Endothelial cell of umbilical vein (primary cell): ENCODE measurements around the gene DGUOK. TPM values are rescaled to one million over a fixed set of nuclear protein-coding genes. Genes with fewer than 3 reads are reported as not detected.

Source experiments
- BruUV-seq: library from RNA; stranded (reverse); fragments of 400-500 nt; replicated peaks from 2 replicates; lab custom pipeline; 2021; lab: Mats Ljungman, UMichigan
- CTCF ChIA-PET: fragments of 300-600, 350-600 bp; sonication (Branson Sonifier 250); formaldehyde crosslinking; loops from one replicate; lab custom pipeline; 2021; ENCODE audit warnings: antibody characterized with exemption, inconsistent platforms; lab: Charles Lee
- POLR2A ChIA-PET: fragments of 300-600, 350-600 bp; sonication (Branson Sonifier 250); formaldehyde crosslinking; loops from one replicate; lab custom pipeline; 2021; ENCODE audit warnings: antibody characterized with exemption, inconsistent platforms; lab: Charles Lee
- DNase-seq: peaks from one replicate; pipeline ENCODE4 v3.0.0-alpha.2; 2011; ENCODE audit warnings: low read depth, low spot score
- FAIRE-seq: peaks from 2 replicates; lab custom pipeline; 2011; peaks lifted over from hg19 to GRCh38; lab: Jason Lieb, UNC
- H2AFZ ChIP-seq: 2 replicates; pipeline ENCODE4 v1.6.0; 2012; ENCODE audit warnings: low read depth, low read length, control low read depth, inconsistent platforms
- H3K27ac ChIP-seq: 2 replicates; pipeline ENCODE4 v1.5.1; 2011; ENCODE audit warnings: low read depth, mild to moderate bottlenecking, control low read depth, low read length, moderate library complexity; ENCODE audit not compliant: insufficient read depth
- H3K27me3 ChIP-seq, 2 experiments: 2 replicates each; pipeline versions ENCODE4 v1.6.0 to v1.6.1; 2011; ENCODE audit warnings: low read length in 2 of 2, mixed read lengths in 1 of 2; ENCODE audit not compliant: control insufficient read depth in 2 of 2, insufficient read depth in 2 of 2
- H3K36me3 ChIP-seq, 2 experiments: 2 replicates in 1 of 2; 3 replicates in 1 of 2; pipeline ENCODE4 v1.5.1; 2011; ENCODE audit warnings: low read length in 2 of 2, mild to moderate bottlenecking in 1 of 2, moderate library complexity in 1 of 2; ENCODE audit not compliant: control insufficient read depth in 2 of 2, insufficient read depth in 2 of 2; ENCODE audit errors: extremely low read depth in 1 of 2
- H3K4me1 ChIP-seq: 3 replicates; pipeline ENCODE4 v1.5.1; 2011; ENCODE audit warnings: mild to moderate bottlenecking, low read length; ENCODE audit not compliant: control insufficient read depth, insufficient read depth; ENCODE audit errors: extremely low read depth
- H3K4me2 ChIP-seq: 2 replicates; pipeline ENCODE4 v1.6.1; 2011; ENCODE audit warnings: low read length, control low read depth, mixed read lengths; ENCODE audit not compliant: insufficient read depth
- H3K4me3 ChIP-seq, 3 experiments: fragments of 200-600 bp in 1 of 3; sonication (generic), shearing (Covaris generic) in 1 of 3; replicated peaks in 1 of 3; 2 replicates each; pipeline ENCODE4 v1.5.1; 2011 to 2016; ENCODE audit warnings: control low read depth in 3 of 3, low read length in 3 of 3, mild to moderate bottlenecking in 2 of 3, inconsistent platforms in 1 of 3, low read depth in 1 of 3, moderate library complexity in 1 of 3; ENCODE audit not compliant: insufficient read depth in 1 of 3
- H3K79me2 ChIP-seq: 2 replicates; pipeline ENCODE4 v1.6.0; 2012; ENCODE audit warnings: low read length, inconsistent platforms; ENCODE audit not compliant: control insufficient read depth, insufficient read depth
- H3K9ac ChIP-seq: replicated peaks from 2 replicates; pipeline ENCODE3; 2011; ENCODE audit warnings: low read length, control low read depth; ENCODE audit not compliant: insufficient read depth; ENCODE audit errors: extremely low read depth
- H3K9me1 ChIP-seq: replicated peaks from 3 replicates; pipeline ENCODE4 v1.6.0; 2011; ENCODE audit warnings: mild to moderate bottlenecking, low read length; ENCODE audit not compliant: control insufficient read depth, insufficient read depth; ENCODE audit errors: extremely low read depth
- H3K9me3 ChIP-seq: replicated peaks from 2 replicates; pipeline ENCODE4 v1.5.1; 2012; ENCODE audit warnings: low read length, inconsistent platforms; ENCODE audit not compliant: control insufficient read depth, insufficient read depth
- H4K20me1 ChIP-seq: replicated peaks from 2 replicates; pipeline ENCODE3; 2011; ENCODE audit warnings: mild to moderate bottlenecking, low read length; ENCODE audit not compliant: control insufficient read depth, insufficient read depth; ENCODE audit errors: extremely low read depth
- CTCF ChIP-seq, 2 donors: IDR thresholded peaks; 1 replicate in 1 of 2; 2 replicates in 1 of 2; pipeline ENCODE4 v1.5.1; 2011; ENCODE audit warnings: low read length in 2 of 2, mild to moderate bottlenecking in 2 of 2, moderate library complexity in 2 of 2, control low read depth in 1 of 2, inconsistent platforms in 1 of 2, low read depth in 1 of 2; ENCODE audit not compliant: insufficient read depth in 1 of 2; ENCODE audit errors: extremely low read depth in 1 of 2
- EZH2 ChIP-seq: IDR thresholded peaks from 2 replicates; pipeline ENCODE4 v1.6.1; 2012; ENCODE audit warnings: borderline replicate concordance, low read depth, mild to moderate bottlenecking, moderate library complexity, low read length, inconsistent platforms; ENCODE audit not compliant: severe bottlenecking
- FOS ChIP-seq: IDR thresholded peaks from 2 replicates; pipeline ENCODE4 v1.6.1; 2011; ENCODE audit warnings: mild to moderate bottlenecking, low read length, moderate library complexity, borderline replicate concordance; ENCODE audit not compliant: insufficient read depth
- GATA2 ChIP-seq: IDR thresholded peaks from 2 replicates; pipeline ENCODE4 v1.7.0; 2011; ENCODE audit warnings: low read depth, mild to moderate bottlenecking, moderate library complexity, mixed read lengths, low read length; ENCODE audit not compliant: insufficient read length, insufficient read depth
- JUN ChIP-seq: IDR thresholded peaks from 2 replicates; pipeline ENCODE4 v1.6.1; 2011; ENCODE audit warnings: borderline replicate concordance, low read depth; ENCODE audit not compliant: insufficient read length, insufficient read depth
- MAX ChIP-seq: IDR thresholded peaks from 2 replicates; pipeline ENCODE4 v1.6.1; 2011; ENCODE audit not compliant: insufficient read depth, insufficient read length
- MYC ChIP-seq: IDR thresholded peaks from one replicate; pipeline ENCODE4 v1.6.1; 2011; ENCODE audit warnings: mild to moderate bottlenecking, low read depth, low read length
- POLR2A ChIP-seq: IDR thresholded peaks from 2 replicates; pipeline ENCODE4 v1.6.1; 2012; ENCODE audit warnings: low read depth, mild to moderate bottlenecking, control low read depth, low read length
- POLR2AphosphoS5 ChIP-seq: IDR thresholded peaks from 2 replicates; pipeline ENCODE4 v1.6.1; 2012; ENCODE audit warnings: low read depth, mild to moderate bottlenecking, control low read depth, low read length, moderate library complexity; ENCODE audit not compliant: insufficient read depth
- dilution Hi-C: fragments of 300-500 bp; cut with MboI; formaldehyde crosslinking; loops from one replicate; pipeline ENCODE4 v1.15.0; 2019; ENCODE audit warnings: low sequenced_read_pairs; ENCODE audit not compliant: extremely low pct_ligation_motif_present
- intact Hi-C: fragments of 100-400 bp; cut with micrococcal nuclease; formaldehyde crosslinking; loops from one replicate; pipeline ENCODE4 v1.10.0; 2022
- polyA plus RNA-seq, 4 experiments: library from polyadenylated mRNA; depleted of rRNA in 3 of 4; stranded (reverse) in 3 of 4; unstranded in 1 of 4; fragments of >200 nt; gene quantifications; 2 replicates each; pipeline versions ENCODE4 v1.2.1 to v1.2.3, GENCODE V29; 2011 to 2012; ENCODE audit warnings: missing spikeins in 1 of 4
- total RNA-seq: library from RNA; stranded (reverse); gene quantifications from 2 replicates; pipeline ENCODE4 v1.2.3, GENCODE V29; 2021

The DGUOK gene
- total and polyA plus RNA-seq, 2 donors (not counting 3 experiments of a cell fraction or from before 2014, with no cell fraction given): 51.8 to 77.5 TPM

DNA sequence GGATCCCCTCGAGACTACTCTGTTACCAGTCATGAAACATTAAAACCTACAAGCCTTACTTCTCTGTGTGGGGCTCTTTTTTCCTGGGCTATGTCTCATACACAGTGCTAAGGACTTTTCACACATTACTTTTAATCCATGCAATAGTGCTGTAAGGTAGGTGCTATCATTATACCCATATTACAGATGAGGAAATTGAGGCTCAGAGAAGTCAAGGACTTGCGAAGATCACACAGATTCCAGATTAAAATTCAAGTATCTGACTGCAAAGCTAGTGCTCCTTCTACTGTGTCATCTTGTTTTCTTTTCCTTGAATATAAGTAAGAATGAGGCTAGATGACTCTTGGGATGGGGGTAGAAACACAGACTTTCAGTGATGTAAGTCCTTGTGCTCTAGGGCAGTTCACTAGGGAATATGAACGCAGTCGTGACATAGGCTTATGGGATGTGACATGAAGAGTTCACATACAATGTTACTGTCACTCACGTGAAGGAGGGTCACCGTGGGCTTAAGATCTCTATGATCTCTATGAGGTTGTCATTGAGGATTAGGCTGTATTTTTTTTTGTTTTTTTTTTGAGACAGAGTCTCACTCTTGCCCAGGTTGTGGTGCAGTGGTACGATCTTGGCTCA, 7.0 kb upstream of the DGUOK start:
- intact Hi-C loops: no loop called here
- peaks cover 16 to 28% of the 10 kb centered on the region in 2 experiments for H3K27me3 ChIP-seq
- POLR2A ChIA-PET: no interaction called here

More for the DNA sequence above, 7.0 kb upstream of the DGUOK start:
- Histone ChIP-seq H3K4me2 (no peak overlapping the region), H3K4me3 (no peak overlapping the region), H3K36me3 (no peaks in the 10 kb centered on the region), H3K9me1 (no peaks in the 10 kb centered on the region), H3K9me3 (no peaks in the 10 kb centered on the region), H3K27ac (no peak overlapping the region), H3K79me2 (no peaks in the 10 kb centered on the region), H4K20me1 (no peaks in the 10 kb centered on the region), H2AFZ (no peak overlapping the region), H3K4me1 (no peaks in the 10 kb centered on the region), H3K9ac (no peak overlapping the region)
- DNase-seq: no peak
- dilution Hi-C loops: no loop called here
- CTCF ChIA-PET: interaction anchor here (2.3 kb wide), 1 partner anchor 8 kb away, joined by 9 read pairs; no protein-coding TSS in a partner anchor
- FAIRE-seq: no peak
- TF ChIP-seq MAX (no peak), JUN (no peak), EZH2 (no peak), POLR2AphosphoS5 (no peak), FOS (no peak), CTCF (IDR thresholded peaks at IDR 0.05; ENCODE audit: extremely low read depth in 1 of 2, insufficient read depth in 1 of 2, low read depth in 1 of 2, low read length in 2 of 2) (no peak), GATA2 (no peak), POLR2A (no peak), MYC (no peak)
- no TSS peak for BruUV-seq
